Activated T-cell treated with anti-CD3 and anti-CD28 coated beads for 48 hours (primary cell): ENCODE measurements around the gene ALK.

ENCODE experiments used
- DNase-seq: peaks from one replicate; pipeline ENCODE4 v3.0.0-alpha.2; 2020; ENCODE audit warnings: low read depth

Gene ALK

DNA sequence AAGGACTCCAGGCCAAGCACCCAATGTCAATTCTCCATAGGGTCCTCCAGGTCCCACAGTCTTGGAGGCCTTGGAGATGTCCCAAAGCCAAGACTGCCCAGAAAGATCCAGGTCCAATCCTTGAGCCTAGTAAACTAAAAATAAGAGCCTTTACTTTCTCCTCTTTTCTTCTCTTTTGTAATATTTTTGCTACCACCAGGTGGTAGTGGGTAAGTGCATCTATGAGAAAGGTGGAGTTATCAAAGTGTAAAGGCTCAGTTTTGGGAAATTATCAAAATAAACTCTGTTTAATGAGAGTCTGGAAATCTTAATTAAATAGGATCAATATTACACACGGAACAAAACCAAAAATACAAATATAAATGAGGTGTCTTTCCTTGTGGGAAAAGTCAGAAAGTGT, 276.4 kb downstream of the ALK start:
- no peak for DNase-seq

DNA sequence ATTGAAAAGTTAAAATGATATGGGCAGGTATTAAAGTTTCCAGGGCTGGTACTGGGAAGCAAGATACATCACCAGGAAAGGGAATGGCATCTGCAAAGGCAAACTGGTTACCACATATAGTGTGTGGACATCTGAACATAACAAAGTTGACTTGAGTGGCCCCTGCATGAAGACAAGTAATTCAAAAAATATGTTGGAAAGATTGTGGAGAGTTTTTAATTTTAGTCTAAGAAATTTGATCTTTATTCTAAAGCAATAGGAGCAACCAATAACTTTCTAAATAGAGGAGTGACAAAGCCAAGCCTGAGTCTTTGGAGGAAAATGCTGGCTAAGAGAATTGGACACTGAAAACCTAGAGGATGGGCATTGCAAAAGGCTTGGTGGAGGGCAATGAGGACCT, 278.2 kb downstream of the ALK start:
- DNase-seq: no peak

DNA sequence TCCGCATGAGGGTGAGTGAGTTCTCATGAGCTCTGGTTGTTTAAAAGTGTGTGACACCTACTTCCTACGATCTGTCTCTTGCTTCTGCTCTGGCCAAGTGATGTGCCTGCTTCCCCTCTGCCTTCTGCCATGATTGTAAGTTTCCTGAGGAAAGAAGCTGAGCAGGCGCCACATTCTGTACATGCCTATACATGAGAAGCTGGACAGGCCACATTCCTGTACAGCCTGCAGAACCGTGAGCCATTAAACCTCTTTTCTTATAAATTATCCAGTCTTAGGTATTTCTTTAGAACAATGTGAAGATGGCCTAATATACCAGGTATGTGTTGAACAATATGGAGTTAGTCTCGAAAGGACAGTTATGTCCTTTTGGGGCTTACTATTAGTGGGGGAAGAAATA, 281.0 kb downstream of the ALK start:
- DNase-seq: no peak

DNA sequence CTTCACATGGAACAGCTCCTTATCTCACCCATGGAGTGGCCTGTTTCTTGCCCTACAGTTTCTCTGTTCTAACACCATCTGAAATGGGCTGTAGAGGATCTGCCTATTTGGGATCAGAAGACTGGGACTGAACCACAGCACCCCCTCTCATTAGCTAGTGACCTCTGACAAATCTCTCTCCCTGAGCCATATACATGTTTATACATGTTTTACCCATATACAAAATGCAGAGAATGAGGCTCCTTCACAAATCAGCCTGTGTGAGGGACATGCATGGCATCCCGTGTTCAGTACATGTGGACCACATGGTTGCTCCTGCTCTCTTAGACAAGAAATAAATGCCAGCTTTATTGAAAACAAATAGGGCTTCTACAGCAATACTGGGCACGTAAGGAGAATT, 282.7 kb downstream of the ALK start:
- DNase-seq: no peak

DNA sequence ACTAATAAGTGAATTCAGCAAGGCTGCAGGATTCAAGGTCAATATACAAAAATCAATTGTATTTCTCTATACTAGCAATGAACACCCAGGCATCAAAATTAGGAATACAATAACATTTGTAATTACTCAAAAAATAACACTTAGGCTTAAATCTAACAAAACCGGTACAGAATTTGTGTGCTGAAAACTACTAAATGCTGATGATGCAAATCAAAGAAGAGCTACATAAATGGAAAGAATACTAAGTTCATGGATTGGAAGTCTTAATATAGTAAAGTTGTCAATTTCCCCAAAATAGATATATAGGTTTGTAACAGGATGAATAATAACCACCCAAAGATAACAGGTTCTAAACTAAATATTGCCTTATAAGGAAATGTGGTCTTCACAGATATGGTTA, 286.5 kb downstream of the ALK start:
- DNase-seq: no peak

DNA sequence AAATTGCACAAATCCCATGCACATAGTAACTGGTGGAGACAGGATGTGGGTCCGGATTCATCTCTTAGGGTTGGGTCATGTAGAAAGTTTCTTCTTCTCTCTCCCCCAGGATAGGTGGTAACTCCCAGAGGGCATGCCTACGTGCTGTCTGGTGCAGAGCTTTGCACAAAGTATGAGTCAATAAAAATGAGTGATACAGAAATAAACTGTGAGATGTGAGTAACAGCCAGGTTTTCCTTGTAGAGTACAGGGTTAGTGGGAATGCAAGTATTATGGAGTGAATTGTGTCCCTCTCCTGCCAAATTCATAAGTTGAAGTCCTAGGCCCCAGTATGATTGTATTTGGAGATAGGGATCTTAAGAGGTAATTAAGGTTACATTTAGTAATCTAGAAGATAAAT, 289.4 kb downstream of the ALK start:
- no peak for DNase-seq

DNA sequence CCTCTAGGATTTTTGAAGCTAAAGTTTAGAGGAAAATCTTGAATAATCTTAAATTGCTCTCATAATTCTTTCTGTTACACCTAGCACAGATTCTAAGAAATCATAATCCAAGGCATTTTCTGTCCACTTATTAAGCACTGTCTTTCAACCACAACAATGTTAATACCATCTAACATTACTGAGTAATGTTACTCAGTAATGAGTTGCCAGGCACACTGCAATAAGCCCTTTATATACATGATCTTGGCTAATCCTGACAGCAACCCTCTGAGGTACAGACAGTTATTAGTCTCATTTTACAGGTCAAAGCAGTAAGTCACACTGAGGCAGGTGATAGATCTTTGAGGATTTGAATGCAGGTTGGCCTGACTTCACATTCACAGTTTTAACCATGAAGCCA, 291.9 kb downstream of the ALK start:
- DNase-seq: no peak

DNA sequence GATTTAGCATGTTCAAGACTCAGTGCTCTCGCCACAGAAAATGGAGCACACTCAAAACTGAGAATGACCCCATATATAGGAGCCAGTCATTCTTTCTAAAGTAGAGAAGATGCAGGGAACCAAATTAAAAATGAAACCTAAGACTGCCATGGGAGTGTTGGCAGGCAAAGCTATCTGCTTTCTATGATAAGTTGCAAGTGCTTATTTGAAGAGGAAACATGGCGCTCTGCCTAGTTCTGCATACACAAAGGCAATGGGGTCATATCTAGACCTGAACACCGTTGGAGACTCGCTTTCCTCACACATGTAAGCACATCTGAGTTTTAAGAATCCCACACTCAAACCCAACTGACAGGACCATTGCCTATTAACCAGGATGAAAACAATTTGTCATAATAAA, 292.5 kb downstream of the ALK start:
- no peak for DNase-seq

DNA sequence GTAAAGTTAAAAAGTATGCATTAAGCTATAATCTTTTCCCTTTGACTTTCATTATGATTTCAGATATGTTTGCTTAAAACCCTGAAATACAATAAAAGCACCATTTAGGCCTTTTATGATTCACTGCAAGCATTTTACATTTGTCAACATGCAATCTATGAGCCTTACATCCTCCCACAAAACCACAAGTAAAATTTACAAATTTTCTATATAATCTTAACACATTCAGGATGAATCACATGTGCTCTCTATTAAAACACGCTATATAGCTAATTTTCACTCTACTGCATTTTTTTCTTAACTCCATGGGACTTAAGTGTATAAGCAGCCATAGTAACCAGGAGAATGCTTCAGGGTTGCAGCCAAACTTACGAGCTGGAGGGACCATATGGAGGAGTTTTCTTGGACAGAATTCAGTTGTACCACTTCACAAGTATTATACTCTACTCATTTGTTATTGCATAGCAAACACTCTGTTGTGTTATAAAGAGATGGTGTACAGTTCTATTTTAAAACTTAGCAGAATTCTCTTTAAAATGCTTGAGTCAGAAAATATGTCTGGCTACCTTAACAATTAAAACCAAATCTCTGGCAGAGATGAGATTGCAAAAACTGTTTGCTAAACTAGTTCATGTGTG, 293.2 kb downstream of the ALK start:
- no peak for DNase-seq

DNA sequence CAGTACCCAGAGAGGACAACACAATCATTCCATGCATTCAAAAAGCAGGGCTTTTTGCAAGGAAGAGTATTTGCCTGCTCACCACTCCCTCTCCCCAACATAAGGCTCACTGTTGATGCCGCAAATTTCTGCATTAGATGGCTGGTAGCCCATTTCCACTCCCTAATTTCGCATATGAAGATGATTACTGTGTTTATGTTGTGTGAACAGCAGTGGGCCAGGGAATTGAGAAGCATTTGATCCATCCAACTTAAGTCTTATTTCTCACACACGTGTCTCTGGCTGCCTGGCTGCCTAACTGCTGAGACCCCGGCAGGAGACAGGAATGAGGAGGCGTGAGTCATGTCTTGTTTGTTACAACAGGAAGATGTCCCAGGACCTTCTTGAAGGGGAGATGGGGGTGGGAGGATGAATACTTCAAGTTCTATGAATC, 294.1 kb downstream of the ALK start:
- DNase-seq: no peak

DNA sequence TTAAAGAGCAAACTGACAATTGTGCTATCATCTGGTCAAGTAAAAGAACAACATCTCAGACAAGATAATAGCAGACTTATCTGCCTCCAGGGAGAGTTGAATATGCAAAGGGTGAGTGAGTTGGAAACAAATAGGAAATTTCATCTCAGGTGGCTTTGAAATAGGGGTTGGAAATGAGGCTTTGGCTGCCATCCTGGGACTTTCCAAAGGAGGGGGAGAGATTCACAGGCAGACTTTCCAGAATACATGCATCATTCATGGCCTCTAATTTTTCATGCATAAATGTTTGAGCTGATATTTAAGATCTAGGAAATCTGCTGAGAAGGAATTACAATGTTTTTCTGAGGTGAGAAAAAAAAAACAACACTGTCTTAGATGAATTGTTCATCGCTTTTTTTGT, 300.5 kb downstream of the ALK start:
- no peak for DNase-seq

DNA sequence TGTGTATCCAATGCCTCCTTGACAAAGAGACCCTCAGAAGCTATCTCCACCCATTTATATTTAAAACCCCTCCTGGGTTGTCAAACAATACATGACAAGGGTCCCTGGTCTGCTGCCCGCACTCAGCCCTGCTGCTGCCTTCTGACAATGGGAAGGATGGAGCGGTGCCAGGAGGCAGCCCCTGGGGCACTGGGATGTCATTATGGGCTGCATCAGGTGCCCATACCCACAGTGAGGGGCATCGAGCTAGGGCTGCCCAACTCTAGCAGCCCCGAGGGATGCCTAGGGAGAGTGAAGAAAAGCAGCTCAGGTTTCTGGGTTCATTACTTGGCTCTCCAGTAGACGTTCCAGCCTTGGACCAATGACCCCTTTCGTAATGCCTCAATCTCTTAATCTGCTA, 301.7 kb downstream of the ALK start:
- DNase-seq: no peak

DNA sequence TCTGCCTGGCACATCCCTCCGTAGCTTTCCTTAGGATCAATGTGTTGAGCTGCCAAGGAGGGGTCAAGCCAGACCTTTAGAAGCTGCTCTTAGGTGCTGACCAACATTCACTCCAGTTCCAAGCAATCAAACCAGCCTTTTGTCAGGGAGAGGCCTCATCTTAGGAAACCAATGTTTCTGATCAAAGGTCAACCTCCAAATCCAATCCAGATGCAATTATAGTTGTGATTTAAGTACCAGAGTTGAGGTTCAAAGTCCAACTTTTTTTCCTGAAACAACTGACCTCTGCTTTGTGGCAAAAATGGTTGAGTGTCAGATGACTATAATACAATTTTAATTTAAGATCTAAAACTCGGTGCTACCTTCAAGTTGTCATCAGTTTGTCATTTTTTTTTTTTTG, 303.4 kb downstream of the ALK start:
- no peak for DNase-seq

DNA sequence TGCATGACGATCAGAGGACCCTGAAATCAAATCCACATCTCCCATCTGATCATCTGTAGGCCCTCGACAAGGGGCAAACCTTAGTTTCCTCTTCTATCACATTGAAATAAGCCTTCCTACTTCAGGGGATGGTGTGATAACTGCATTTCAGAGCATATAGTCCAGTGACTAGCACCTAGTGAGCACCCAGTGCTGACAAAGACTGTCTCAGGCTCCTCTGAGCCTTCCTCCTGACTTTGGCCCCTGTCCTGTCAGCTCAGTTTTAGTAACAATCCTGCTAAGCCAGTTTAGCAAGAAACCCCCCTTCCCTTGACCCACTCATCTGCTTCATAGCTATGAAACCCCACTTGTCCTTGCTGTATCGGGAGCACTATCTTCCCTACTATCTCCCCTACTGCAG, 304.0 kb downstream of the ALK start:
- no peak for DNase-seq

DNA sequence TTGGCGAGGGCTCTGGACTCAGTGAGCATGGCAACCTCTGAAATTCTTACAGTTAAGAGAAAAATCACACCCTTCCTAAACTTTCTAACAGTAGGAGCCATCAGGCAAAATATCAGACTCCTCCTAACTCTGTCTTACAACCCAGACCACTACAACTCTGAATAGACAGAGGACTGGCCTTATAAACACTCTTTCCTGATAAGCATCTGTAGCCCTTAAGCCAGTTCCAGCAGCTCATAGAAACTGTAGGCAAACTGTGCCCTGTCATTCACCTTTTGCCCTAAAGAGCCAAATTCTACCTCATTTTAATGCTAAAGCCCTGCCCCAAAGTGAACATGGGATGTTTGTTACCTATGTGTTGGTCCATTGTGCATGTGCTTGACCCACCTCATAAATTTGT, 304.8 kb downstream of the ALK start:
- DNase-seq: no peak

DNA sequence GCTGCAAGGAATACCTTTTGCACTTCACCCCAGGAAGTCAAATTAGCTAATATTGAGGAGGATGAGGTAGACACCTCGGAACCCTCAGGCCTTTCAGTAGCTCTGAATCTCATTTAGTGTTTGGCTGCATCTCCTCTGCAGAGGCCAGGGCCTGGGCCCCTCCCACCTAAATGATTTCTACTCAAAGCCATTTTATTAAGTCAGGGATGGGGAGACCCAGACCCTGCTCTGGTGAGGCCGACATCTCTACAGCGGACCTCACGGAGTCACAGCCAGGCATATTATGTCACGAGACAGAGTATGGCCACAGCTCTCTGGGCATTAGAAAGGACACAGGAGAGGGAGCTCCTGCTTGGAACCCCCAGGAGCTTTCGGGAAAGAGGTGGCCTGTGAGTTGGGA, 305.5 kb downstream of the ALK start:
- DNase-seq: no peak

DNA sequence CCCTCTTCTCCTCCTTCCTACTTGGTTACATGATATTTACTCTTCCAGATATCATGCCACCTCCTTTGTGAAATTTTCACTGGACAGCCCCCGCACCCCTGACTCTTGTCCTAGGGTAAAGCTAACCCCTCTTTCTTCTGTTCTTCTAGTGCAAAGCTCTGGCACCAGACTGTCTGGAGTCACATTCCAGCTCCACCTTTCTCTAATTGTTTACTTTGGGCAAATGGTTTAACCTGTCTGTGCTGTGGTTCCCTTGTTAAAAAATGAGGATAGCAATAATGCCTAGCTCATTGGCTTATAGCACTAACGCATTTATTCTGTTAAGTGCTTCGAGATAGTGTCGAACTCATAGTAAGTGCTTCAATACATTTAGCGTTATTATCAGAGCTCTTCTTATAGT, 306.2 kb downstream of the ALK start:
- no peak for DNase-seq

DNA sequence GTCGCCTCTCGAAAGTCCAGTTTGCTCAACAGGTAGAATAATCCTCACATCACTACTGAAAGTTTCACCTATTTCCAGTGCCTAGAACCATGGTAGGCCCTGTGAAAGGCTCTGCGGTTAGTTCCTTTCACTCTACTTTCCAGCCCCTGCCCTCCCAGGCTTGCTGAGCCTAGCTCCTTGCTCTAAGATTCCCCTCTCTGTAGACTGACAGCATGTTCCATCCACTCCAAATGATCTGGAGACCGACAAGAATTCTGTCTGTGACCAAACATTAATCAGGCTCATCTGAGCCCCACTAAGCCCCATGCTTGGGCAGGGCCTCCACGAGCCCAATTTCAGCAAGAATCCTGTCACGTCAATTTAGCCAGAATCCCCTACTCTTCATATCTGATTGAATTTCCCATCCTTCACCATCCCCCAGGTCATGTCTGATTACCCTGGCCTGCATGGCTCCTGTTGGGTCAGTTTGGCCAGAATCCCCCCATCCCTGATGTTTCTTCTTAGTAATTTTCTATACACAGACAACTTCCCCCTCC, 307.0 kb downstream of the ALK start:
- no peak for DNase-seq

DNA sequence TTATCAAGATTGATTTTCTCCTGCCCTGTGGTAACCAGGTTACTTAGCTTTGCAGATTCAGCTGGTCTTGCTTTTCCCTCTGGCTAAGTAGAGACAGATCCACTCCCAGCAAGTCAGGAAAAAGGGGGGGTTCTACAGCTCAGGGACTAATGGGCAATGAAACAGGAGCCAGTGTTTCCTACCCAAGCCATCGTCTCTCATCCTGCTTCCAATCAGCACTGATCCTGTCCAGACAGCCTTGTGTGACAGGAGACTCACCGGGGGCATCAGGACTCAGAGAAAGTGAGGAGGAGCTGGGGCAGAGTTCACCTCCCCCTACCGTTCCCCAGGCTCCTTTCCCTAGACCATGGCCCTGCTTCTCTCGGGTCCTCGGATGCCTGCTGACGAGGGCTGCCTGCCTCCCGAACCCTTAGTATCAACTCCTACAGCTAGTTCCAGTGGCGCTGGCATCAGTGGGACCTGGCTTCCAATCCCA, 307.6 kb downstream of the ALK start:
- no peak for DNase-seq

DNA sequence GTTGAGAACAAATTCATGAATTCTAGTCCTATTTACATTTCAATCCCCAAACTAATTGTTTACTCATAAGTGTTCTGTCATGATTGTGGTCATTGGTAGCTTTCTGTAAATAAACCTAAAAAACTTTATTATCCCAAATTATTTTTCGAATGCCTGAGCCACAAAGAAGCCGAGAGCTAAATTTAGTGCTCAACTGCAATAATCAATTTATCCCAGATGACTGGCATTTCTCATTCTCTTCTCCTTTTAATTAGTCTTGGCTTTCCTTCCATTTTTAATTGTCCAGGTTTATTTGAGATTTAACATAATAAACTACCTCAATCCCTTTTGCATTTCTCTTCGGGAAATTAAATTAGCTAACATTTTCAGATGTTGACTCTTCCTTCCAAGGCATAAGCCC, 308.3 kb downstream of the ALK start:
- DNase-seq: no peak

DNA sequence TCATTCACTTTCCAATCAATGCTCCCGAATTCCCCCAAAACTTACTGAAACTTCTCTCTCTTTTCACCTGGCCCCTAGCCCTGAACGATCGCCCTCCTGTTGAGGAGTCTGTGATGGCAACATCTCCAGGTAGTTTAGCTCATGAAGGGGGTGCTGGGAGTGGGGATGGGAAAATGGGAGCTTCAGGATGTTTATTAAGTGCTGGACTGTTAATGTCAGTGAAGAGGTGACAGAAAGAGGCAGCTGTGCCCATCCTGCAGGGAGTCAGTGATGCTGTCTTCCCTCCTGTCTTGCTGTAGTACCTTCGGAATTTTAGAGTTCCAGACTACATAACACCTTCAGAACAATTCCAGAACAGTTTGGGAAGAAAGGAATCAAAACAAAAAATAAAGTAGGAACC, 308.8 kb downstream of the ALK start:
- DNase-seq: no peak

DNA sequence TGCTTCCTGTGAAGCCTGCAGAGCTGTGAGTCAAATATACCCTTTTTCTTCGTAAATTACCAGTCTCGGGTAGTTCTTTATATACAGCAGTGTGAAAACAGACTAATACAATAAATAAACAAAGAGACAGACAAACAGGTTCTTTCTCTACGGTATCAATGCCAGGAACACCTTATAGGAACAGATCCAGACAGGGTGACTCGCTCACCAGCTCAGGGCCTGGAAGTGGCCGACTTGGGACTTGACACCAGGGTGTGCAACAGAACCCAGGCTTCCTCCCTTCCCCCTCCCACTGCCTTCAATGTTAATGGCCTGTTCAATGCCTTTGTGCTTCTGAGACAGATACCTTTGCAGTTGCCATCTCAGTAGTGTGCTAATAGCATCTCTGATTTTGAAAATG, 309.5 kb downstream of the ALK start:
- no peak for DNase-seq

DNA sequence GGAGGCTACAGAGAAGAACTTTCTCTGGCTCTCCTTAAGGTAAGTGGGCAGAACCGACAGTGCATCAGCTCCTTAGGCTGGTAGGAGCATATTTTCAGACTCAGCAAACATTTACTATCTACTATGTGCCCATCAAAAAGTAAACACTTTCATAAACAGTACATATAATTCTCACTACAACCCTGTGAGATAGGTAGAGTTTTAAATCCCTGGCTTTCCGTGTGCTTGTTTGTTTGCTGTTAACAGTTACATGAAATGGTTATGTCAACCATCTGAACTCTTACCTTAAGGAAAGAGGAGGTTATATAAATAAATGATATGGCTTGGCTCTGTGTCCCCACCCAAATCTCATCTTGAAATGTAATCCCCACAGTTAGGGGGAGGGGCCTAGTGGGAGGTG, 310.1 kb downstream of the ALK start:
- DNase-seq: no peak

DNA sequence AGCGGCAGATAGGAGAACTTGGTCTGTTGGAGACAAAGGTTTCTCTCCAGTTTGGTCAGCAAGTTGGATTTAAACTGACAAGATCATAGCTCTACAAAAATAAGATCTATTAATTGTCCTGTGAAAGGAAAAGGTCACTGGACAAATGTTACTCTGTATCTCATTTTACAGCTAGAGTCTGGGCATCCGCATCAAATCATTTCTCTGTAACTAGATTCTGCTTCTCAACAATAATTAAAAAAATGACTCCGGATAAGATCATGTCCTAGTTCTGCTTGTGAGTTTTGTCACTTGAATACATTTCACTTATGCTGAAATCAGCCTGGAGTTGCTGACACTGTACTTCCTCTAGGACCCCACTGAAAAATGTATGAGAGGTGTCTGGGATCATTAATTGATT, 310.8 kb downstream of the ALK start:
- DNase-seq: no peak

DNA sequence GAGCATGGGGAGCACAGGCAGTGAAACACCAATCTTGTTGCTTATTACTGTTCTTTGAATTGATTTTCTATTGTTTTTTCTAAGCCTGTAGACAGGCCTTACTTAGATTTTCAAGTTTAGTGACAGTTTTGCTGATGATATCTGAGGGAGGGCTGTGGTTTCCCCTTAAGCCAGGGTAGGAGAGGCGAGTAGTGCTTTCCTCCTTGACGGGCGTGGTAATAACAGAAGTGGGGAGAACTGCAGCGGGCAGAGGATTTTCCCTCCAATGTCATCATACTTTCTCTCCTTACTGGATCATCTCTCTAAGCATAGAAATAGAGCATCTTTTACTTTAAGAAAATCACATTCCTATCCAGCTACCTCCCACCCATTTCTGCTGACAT, 314.4 kb downstream of the ALK start:
- DNase-seq: no peak
